GM06990 (cell line): ENCODE data around the gene CYP2C18.
"Not testable (repeated sequence)": the region's sequence is repeated elsewhere in the genome, so short reads cannot be mapped to it uniquely, and the experiment has no call there.

ENCODE experiments used
- DNase-seq: peaks from one replicate; pipeline ENCODE4 v3.0.0-alpha.2; 2011; ENCODE audit not compliant: insufficient read length; ENCODE audit errors: extremely low read depth
- H3K27me3 ChIP-seq: replicated peaks from 2 replicates; pipeline ENCODE4 v1.6.0; 2011; ENCODE audit warnings: low read length; ENCODE audit not compliant: control insufficient read depth, insufficient read depth
- H3K36me3 ChIP-seq: 2 replicates; pipeline ENCODE4 v1.5.1; 2011; ENCODE audit warnings: low read length; ENCODE audit not compliant: control insufficient read depth, insufficient read depth
- H3K4me3 ChIP-seq: replicated peaks from 2 replicates; pipeline ENCODE4 v1.5.1; 2011; ENCODE audit warnings: low read depth, mild to moderate bottlenecking, control low read depth, low read length
- CTCF ChIP-seq: IDR thresholded peaks from 2 replicates; pipeline ENCODE4 v1.5.1; 2011; ENCODE audit warnings: low read length, control low read depth, mild to moderate bottlenecking, inconsistent platforms; ENCODE audit not compliant: insufficient read depth, poor library complexity, severe bottlenecking

The CYP2C18 gene

GRCh38 chr10:94677691-94678090 lies 5.8 kb upstream of the CYP2C18 start:
- H3K36me3 ChIP-seq: no peaks in the 10 kb centered on the region
- no peaks in the 10 kb centered on the region for H3K27me3 ChIP-seq
- peak; percentile 16 for TF ChIP-seq CTCF
- no peak for DNase-seq
- H3K4me3 ChIP-seq: no peak overlapping the region

- Histone ChIP-seq H3K36me3 (no peaks in the 10 kb centered on the region), H3K27me3 (no peaks in the 10 kb centered on the region), H3K4me3 (no peak overlapping the region)
- no peak for DNase-seq
- TF ChIP-seq CTCF: no peak
Measured at GRCh38 chr10:94678475-94678874, 5.1 kb upstream of the CYP2C18 start.

- no peak for DNase-seq
- Histone ChIP-seq H3K36me3 (no peaks in the 10 kb centered on the region), H3K27me3 (no peaks in the 10 kb centered on the region), H3K4me3 (no peak overlapping the region)
- no peak for TF ChIP-seq CTCF
Measured at GRCh38 chr10:94680544-94680943, 3.0 kb upstream of the CYP2C18 start.

- DNase-seq, H3K36me3 ChIP-seq, H3K27me3 ChIP-seq, H3K4me3 ChIP-seq: not testable (repeated sequence)
Measured at GRCh38 chr10:94682636-94683035, 893 bp upstream of the CYP2C18 start.

- Histone ChIP-seq H3K27me3 (no peaks in the 10 kb centered on the region), H3K4me3 (no peak overlapping the region), H3K36me3 (no peaks in the 10 kb centered on the region)
- DNase-seq: no peak
- no peak for TF ChIP-seq CTCF
Measured at GRCh38 chr10:94687625-94688248, 4.2 kb downstream of the CYP2C18 start.

GRCh38 chr10:94706089-94706488 lies 22.6 kb downstream of the CYP2C18 start:
- Histone ChIP-seq H3K27me3 (no peaks in the 10 kb centered on the region), H3K4me3 (no peak overlapping the region), H3K36me3 (no peaks in the 10 kb centered on the region)
- no peak for TF ChIP-seq CTCF
- DNase-seq: no peak
